GM10248 (cell line): ENCODE results near the gene COL4A2.

Source experiments
- CTCF ChIA-PET: fragments of 300-600 bp; sonication (Branson Sonifier 250); formaldehyde crosslinking; extraction: SDS; loops from one replicate; lab custom pipeline; 2021; ENCODE audit warnings: antibody characterized with exemption; lab: Yijun Ruan, JAX
- POLR2A ChIA-PET: fragments of 350-650 bp; sonication (Branson Sonifier 250); formaldehyde crosslinking; extraction: SDS; loops from one replicate; lab custom pipeline; 2020; ENCODE audit warnings: antibody characterized with exemption; lab: Yijun Ruan, JAX
- DNase-seq: peaks from one replicate; pipeline ENCODE4 v3.0.0; 2012; ENCODE audit errors: extremely low spot score
- TF ChIP-seq, protein P1 (sequence below): IDR thresholded peaks from 2 replicates; pipeline ENCODE4 v1.5.1; 2012; ENCODE audit warnings: mild to moderate bottlenecking, low read depth; ENCODE audit errors: extremely low read depth, missing control alignments, control extremely low read depth

The COL4A2 gene

GRCh38 chr13:110304256-110304655 is 2.8 kb upstream of the COL4A2 start:
- CTCF ChIA-PET, result interaction anchor here (2.1 kb wide), 1 partner anchor 108 kb away, joined by 5 read pairs; no protein-coding TSS in a partner anchor

DNA sequence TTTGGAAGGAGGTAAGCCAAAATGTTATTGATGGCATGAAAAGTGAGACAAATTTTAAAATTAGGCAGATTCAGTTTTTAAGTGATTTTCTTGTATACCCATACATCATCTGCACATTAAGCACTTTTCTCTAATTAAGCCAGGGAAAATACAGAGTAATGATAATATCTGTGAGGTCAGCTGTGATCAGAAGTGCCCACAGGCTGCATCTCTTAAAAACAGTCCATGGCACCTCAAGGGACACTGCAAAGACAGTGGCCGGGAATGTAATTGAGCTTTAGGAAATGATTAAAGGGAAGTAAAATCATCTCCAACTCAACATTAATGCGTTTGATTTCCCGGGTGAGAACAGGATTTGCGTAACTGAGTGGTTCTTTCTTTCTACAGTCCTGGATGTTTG is 2.1 kb upstream of the COL4A2 start:
- ChIA-PET CTCF (interaction anchor here (1.1 to 2.1 kb wide), 2 partner anchors 9 to 107 kb away, joined by 3 to 5 read pairs; no protein-coding TSS in a partner anchor), POLR2A (no interaction called here)
- no peak for DNase-seq
- TF ChIP-seq, protein P1, sequence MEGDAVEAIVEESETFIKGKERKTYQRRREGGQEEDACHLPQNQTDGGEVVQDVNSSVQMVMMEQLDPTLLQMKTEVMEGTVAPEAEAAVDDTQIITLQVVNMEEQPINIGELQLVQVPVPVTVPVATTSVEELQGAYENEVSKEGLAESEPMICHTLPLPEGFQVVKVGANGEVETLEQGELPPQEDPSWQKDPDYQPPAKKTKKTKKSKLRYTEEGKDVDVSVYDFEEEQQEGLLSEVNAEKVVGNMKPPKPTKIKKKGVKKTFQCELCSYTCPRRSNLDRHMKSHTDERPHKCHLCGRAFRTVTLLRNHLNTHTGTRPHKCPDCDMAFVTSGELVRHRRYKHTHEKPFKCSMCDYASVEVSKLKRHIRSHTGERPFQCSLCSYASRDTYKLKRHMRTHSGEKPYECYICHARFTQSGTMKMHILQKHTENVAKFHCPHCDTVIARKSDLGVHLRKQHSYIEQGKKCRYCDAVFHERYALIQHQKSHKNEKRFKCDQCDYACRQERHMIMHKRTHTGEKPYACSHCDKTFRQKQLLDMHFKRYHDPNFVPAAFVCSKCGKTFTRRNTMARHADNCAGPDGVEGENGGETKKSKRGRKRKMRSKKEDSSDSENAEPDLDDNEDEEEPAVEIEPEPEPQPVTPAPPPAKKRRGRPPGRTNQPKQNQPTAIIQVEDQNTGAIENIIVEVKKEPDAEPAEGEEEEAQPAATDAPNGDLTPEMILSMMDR, result no peak

More at GRCh38 chr13:110304256-110304655, 2.8 kb upstream of the COL4A2 start:
- TF ChIP-seq, protein P1, result no peak
- DNase-seq, result no peak
- POLR2A ChIA-PET, result no interaction called here

DNA sequence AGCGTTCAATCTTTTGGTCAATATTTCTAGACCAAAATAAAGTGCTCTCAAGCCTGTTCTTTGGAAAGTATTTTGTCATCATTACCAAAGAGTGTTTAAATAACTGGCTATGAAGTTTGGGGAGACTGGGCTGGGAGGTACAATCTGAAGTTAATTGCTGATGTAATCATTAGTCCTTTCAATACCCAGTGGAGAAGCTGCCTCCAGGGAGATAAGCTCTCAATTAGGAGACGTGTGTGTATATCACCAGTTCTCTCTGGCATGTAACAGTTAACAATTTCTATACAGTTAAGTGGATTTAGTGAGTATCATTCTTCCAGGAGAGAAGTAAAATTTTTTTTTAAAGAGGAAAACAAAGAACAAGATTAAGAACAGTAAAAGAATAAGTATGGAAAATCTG is 1.5 kb upstream of the COL4A2 start:
- no peak for DNase-seq
- TF ChIP-seq, protein P1, result no peak
- ChIA-PET CTCF (interaction anchor here (0.9 to 2.1 kb wide), 3 partner anchors 8 to 106 kb away, joined by 3 to 5 read pairs (median 3); no protein-coding TSS in a partner anchor), POLR2A (no interaction called here)

DNA sequence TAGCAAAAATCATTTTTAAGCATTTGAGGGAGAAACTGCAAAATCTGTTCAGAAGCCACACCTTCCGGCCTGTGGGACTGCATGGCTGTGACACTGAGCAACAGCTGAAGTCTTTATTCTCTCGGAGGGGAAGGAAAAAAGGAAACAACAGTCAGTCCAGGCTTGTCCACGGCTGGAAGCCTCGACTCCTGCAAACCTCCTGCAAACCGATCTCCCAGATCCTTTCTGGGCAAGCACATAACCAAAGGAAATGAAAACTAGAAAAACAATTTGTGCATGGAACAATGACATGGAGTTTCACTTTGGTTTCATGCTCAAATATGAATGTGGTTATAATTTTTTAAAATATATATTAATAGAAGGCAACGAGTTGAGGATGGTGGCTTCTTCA is 1.1 kb upstream of the COL4A2 start:
- TF ChIP-seq, protein P1, result no peak
- ChIA-PET POLR2A (no interaction called here), CTCF (interaction anchor here (0.9 kb wide), 1 partner anchor 10 kb away, joined by 3 read pairs; no protein-coding TSS in a partner anchor)
- no peak for DNase-seq

DNA sequence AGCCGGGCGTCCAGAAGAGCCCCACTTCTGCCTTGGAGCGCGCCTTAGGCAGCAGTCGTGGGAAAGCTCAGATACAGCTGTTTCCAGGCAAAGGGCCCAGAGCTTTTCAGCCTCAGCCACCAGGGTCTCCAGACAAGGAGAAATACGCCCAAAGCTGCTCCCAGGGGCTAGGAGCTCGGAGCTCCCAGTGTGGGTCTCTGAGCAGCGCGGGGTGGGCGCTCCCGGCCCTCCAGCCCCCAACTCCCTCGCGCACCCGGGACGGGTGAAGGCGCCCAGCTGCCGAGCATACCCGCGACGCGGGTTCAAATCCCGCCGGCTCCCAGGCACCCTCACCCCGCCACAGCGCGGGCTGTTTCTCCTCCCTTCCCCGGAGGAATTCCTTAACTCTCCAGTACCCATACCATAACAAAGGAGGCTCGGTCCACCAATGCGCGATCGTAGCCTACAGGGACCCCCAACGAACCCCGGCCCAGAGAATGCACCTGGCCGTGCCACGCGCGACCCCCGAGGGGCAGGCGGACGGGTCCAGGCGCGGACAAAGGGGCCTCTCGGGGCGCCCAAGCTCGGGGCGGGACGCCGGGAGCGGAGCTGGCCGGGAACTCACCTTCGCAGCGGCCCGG is 634 bp upstream of the COL4A2 start:
- POLR2A ChIA-PET, result no interaction called here
- no peak for DNase-seq
- TF ChIP-seq, protein P1, result no peak
- CTCF ChIA-PET, result interaction anchor here (0.9 kb wide), 1 partner anchor 9 kb away, joined by 3 read pairs; no protein-coding TSS in a partner anchor

DNA sequence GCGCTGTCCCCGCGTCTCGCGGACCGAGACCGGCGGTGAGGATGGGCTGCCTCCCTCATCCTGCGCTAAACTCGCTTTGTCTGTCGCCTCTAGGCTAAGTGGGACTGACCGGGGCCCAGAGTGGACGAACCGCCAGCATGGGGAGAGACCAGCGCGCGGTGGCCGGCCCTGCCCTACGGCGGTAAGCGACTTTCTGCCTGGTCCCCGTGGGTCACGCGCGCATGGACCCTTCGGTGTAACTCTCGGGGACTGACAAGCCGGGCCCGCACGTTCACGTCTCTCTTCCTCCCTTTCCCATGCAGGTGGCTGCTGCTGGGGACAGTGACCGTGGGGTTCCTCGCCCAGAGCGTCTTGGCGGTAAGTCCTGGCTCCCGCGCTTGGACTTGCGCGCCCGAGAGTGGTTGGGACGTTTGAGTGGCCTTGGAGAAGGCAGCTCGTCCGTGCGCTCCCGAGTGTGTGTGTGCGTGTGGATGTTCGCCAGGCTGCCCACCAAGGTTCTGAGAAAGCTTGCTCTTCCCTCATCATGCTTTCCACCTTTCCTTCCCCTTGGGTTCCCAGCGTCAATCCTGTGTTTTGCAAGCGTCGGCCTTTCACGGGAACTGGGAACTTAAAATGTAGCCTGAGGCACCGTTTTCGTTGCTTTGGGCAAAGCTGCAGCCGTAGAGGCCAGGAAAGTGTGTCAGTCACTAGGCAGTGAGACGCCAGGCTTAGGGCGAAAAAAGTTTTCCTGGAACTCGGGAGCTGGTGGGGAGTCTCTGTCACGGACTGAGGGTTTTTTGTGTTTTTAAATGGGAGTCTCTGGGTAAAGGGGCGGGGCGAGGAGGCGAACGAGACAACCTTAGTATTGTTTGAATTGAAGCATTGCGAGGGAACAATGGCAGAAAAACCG is 927 bp downstream of the COL4A2 start:
- DNase-seq, result no peak

More for the DNA sequence above, 927 bp downstream of the COL4A2 start:
- TF ChIP-seq, protein P1, result no peak
- CTCF ChIA-PET, result interaction anchor here (1.2 kb wide), 1 partner anchor 25 kb away, joined by 3 read pairs; no protein-coding TSS in a partner anchor
- POLR2A ChIA-PET, result no interaction called here
